DMS 273 (cell line): Measurements from ENCODE around the gene ATOH8.

Source experiments
- DNase-seq: peaks from one replicate; lab custom pipeline; 2025; ENCODE audit not compliant: unreplicated experiment; lab: John Stamatoyannopoulos, UW

Gene ATOH8

GRCh38 chr2:85754313-85755095, 713 bp downstream of the ATOH8 start:
- peak; percentile 85 for DNase-seq

GRCh38 chr2:85755122-85756027, 1.6 kb downstream of the ATOH8 start:
- DNase-seq = peak; percentile 80

DNA sequence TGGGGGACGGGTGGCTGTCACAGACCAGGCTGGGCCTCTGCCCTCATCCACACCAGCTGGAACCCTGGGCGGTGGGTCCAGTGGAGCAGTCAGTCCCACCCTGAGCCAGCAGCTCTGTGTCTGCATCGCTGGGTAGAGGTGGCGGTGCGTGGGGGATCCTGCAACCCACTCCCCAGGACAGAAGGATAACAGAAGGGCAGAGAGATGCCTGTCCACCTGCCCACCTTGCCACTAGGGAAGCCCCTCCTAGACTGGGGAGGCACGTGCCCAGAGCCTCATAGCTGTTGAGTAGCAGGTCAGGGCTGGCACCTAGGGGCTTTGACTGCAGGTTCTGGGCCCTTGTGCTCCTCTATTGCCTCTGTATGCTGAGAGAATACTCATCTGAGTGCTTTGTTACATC, 2.4 kb downstream of the ATOH8 start:
- DNase-seq = no peak

DNA sequence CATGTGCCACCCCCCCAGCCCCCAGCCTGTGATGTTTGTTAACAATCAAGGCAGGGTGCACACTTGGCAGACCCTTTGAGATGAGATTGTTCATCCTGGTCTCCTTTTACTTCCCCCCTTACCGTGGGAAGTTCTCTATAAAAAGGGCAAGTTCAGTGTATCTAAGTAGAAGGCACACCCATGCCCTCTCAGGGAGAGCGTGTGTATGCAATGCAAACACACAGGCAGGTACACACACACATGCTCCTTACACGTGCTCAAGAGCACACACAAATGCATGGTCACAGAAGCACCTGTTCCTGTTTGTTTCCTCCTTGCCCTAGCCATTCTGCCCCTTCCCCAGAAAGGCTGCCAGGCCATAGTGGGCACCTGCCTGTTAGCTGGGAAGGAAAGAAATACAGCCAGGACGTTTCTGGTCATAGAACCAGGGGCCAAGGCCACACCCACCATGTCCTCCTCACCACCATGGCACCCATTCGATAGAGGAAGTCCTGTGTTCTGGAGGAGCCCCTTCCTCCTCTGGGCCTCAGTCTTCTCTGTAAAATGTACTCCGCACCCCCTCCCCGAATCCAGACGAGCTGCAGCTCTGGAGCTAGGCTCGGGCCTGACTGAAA, 3.1 kb downstream of the ATOH8 start:
- DNase-seq = peak; percentile 79

DNA sequence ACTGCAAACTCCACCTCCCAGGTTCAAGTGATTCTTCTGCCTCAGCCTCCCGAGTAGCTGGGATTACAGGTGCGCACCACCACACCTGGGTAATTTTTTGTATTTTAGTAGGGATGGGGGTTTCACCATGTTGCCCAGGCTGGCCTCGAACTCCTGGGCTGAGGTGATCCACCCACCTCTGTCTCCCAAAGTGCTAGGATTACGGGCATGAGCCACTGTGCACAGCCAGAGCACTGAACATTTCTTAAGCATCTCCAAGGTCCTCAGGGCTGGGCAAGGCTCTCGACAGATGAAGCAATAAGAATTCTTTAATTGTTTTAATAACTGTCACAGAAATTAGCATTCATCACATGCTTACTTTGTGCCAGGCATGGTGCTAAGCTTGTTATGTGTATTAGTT, 4.1 kb downstream of the ATOH8 start:
- no peak for DNase-seq

GRCh38 chr2:85758361-85759256, 4.8 kb downstream of the ATOH8 start:
- DNase-seq = peak; percentile 96

DNA sequence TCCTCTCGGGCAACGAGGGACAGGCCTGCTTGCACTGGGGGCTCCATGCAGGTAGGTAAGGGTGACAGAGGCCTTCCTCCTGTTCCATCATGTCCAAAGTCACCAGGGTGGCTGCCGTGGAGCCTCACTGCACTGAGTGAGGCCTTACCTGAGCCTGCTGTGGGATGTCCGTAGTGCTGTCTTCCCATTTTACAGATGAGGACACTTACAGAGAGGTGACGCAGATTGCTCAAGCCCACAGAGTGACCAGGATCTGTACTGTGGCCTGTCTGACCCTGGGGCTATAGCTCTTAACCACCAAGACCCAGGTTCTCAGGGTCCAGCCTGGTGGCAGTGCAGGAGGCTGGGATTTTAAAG, 5.4 kb downstream of the ATOH8 start:
- DNase-seq = no peak

DNA sequence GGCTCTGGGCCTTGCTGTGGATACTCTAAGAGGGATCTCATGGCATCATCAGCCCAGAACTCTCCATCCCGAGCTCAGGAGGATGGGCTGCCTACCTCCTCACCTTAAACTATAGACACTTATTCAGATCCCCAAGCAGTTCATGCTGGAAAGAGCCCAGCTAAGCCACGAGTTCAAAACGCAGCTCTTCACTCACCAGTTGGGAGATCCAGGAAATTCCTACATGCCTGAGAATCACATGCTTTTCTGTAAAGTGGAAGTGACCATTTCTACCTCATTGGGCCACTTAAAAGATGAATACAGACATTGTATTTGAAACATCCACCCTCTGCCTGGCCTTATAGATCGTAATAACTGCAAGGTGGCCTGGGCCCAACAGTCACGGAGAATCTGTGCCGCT, 6.6 kb downstream of the ATOH8 start:
- no peak for DNase-seq

- no peak for DNase-seq
Measured at GRCh38 chr2:85760872-85761271, 7.1 kb downstream of the ATOH8 start.

DNA sequence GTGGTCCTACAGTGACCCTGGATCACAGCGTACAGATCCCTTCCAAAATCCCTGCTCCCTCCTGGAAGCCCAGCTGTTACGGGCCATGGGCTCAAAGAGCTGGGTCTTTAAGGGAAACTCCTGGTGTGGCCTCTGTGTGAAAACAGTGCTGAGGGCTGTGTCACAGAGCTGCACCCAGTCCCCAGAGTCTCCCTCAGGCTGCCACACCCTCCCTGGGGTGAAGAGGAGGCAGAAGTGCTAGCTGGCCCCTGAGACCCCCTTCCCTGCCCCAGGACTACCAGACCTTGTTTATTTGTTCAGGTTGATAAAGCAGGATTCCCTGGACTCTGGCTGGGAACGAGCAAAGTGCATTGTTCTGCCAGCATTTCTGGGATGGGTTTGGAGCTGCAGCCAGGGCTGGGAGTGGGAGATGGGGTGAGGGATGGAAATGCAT, 7.7 kb downstream of the ATOH8 start:
- peak; percentile 56 for DNase-seq

GRCh38 chr2:85761946-85762345, 8.2 kb downstream of the ATOH8 start:
- DNase-seq = no peak

GRCh38 chr2:85763132-85763531, 9.3 kb downstream of the ATOH8 start:
- no peak for DNase-seq

- no peak for DNase-seq
Measured at GRCh38 chr2:85763831-85764230, 10.0 kb downstream of the ATOH8 start.

GRCh38 chr2:85765081-85765731, 11.4 kb downstream of the ATOH8 start:
- no peak for DNase-seq

DNA sequence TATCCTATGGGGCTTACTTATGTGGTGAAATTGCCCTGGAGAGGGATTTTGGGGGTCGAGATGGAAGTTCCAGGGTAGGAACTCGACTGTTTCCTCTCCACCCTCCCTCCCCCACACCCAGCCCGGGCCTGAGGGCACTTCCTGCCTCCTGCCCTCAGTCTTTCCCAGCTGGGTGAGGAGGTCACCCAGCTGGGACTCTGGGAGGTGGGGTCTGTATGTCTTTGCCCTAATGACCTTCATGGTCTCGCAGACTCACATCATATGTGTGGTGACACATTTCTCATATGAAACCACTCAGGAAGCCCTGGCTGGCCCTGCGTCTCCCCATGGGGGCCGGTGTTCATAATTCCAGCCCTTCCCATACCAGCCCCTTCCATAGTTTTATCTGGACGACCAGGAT, 12.4 kb downstream of the ATOH8 start:
- no peak for DNase-seq

GRCh38 chr2:85767803-85768665, 14.2 kb downstream of the ATOH8 start:
- DNase-seq = no peak

- DNase-seq = peak; percentile 88
Measured at GRCh38 chr2:85768713-85769112, 14.9 kb downstream of the ATOH8 start.

DNA sequence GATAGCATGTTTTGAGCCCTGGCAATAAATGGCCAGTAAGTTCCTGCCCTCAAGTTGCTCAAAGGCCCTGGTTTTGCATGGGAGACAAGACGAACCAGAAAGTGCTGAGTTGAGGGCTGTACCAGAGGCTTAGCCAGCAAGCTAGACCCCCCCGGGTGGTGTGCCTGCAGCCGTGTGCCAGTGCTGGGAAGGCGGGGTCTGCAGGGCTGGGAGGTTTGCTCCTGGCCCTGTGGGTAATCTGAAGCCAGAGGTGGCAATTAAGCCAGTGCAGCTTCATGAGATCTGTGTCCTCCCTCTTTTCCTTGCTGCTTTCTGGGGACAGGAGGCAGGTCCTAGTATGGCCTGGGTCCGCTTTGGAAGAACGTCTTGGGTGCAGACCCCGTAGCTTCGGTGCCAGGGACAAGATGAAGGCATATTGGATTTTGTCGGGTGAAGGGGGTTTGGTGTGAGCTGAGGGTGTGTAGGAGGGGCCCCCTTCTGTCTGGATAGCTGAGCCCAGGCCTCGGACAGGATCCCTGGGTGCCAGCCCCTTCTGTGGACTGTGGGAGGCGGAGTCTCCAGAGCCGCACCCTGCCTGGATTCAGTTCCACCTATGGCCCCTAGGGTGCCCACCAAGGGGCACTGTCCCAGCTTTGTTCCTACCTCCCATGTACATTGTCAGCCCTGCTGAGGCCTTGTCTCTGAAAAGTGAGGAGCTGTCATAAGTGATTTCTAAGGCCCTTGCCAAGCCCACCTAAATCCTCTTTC, 15.6 kb downstream of the ATOH8 start:
- DNase-seq = peak; percentile 70

DNA sequence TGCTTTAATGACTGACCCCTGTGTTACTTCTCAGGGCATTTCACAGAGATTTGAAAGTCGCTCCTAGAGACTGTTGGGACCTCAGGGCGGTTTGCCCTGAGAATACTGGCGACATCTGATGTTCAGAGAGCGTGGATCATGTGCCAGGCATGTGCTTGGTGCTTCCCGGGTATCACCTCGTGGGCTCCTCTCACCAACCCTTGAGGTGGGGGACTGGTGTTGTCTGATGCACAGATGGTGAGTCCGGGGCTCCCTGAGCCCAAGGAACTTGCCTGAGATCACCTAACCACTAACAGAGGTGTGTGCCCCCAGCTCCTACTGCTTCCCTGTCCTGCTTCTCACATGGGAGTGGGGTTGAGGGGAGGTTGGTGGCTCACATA, 16.2 kb downstream of the ATOH8 start:
- peak; percentile 78 for DNase-seq
